ENCODE measurements around the gene NBAS.

- TF ChIP-seq CTCF (conservative IDR thresholded peaks at IDR 0.05; ENCODE audit: low read length) (no peak), EZH2phosphoT487 (IDR thresholded peaks at IDR 0.05; ENCODE audit: borderline replicate concordance, low read depth, low read length) (no peak)
Measured at GRCh38 chr2:15481000-15481399, 80.1 kb downstream of the NBAS start.

Data from OCI-LY7 (cell line).